ENCODE data around the gene BSDC1. TPM values are rescaled to one million over a fixed set of nuclear protein-coding genes. Genes with fewer than 3 reads are reported as not detected.

BSDC1 gene
- total and polyA plus RNA-seq, 10 of the 15 experiments (the other 5 are each of a cell fraction or from before 2014, with no cell fraction given): 3.0 to 39.7 (median 22.8) TPM

DNA sequence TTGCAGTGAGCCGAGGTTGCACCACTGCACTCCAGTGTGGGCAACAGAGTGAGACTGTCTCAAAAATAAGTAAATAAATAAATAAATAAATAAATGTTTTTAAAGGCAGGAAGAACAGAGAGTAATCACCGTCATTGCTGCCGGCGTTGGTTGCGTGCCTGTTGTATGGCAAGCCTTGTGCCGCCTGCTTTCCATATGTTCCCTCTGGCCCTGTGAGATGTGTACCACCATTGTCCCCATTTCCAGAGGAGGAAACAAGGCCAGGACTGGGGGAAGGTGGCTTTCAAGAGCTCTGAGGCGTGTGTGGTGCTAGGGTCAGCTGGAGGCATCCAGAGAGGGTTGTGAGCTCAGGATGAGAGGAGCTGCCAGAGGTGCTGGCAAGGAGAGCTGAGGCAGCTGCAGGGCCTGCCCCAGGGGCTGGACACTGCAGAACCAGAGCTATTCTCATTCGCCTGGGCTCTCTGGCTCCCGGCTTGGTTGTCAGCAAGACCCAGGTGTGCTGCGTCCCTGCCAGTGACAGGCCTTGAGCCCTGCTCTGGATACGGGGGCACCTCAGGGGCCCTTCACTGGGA lies 53.0 kb downstream of the BSDC1 start:
- in situ Hi-C loops (cut with MboI): no loop called here
- DNase-seq (ENCODE audit: low read depth, low spot score) (no peak), ATAC-seq (no peak), FAIRE-seq (no peak)
- BruUV-seq (replicated peaks): no TSS peak
- WGBS (ENCODE audit: insufficient coverage, insufficient replicate concordance, low lambda C conversion rate, missing lambda C conversion rate): 97% methylated on average over 11 of the region's 11 CpGs
- ChIA-PET SMC1A (ENCODE audit: uncharacterized antibody, unreplicated experiment) (no interaction called here), CTCF (interaction anchor here (0.9 to 1.5 kb wide), 3 partner anchors 9 to 179 kb away, joined by 3 read pairs; no protein-coding TSS in a partner anchor), POLR2A (interaction anchor here (1.2 to 1.5 kb wide), 2 partner anchors 13 to 83 kb away, joined by 3 read pairs; no protein-coding TSS in a partner anchor), RAD21 (ENCODE audit: unreplicated experiment) (interaction anchor here (1.3 kb wide), 1 partner anchor 12 kb away, joined by 3 read pairs; no protein-coding TSS in a partner anchor)
- Histone ChIP-seq H2AFZ (ENCODE audit: control insufficient read depth, low read depth, low read length) (no peak overlapping the region), H3K9me3 (replicated peaks; ENCODE audit: control insufficient read depth, insufficient read depth, low read length) (no peaks in the 10 kb centered on the region), H3K4me1 (ENCODE audit: control insufficient read depth, insufficient read depth, low read length) (peaks cover 55% of the 10 kb centered on the region), H3K36me3 (ENCODE audit: control insufficient read depth in 2 of 2, insufficient read depth in 2 of 2, low read length in 1 of 2) (no peaks in the 10 kb centered on the region), H3K9ac (ENCODE audit: control insufficient read depth, insufficient read depth, low read length) (peak overlapping the region; percentile 26; the same call in 1 of the 2 replicates), H3K27me3 (replicated peaks in 1 of 2; ENCODE audit: control insufficient read depth in 2 of 2, insufficient read depth in 2 of 2, low read length in 1 of 2) (no peaks in the 10 kb centered on the region), H3K4me3 (no peak overlapping the region; the same call in 1 of the 2 replicates), H3K4me2 (ENCODE audit: control insufficient read depth, insufficient read depth) (peak overlapping the region; percentile 21; the same call in 1 of the 2 replicates), H4K20me1 (ENCODE audit: control insufficient read depth, insufficient read depth) (no peaks in the 10 kb centered on the region), H3K79me2 (ENCODE audit: control insufficient read depth, insufficient read depth, low read length) (no peaks in the 10 kb centered on the region; the same call in 1 of the 2 replicates), H3K27ac (ENCODE audit: control insufficient read depth, insufficient read depth) (no peak overlapping the region)
- intact Hi-C loops (cut with micrococcal nuclease; ENCODE audit: unreplicated experiment): no loop called here
- TF ChIP-seq MLLT1 (IDR thresholded peaks at IDR 0.05): no peak
- TF ChIP-seq EGR1 (IDR thresholded peaks at IDR 0.05; ENCODE audit: borderline replicate concordance in 1 of 2, low read depth in 2 of 2, low read length in 2 of 2): no peak
- no peak for TF ChIP-seq YBX1 (IDR thresholded peaks at IDR 0.05)
- TF ChIP-seq YY1 (IDR thresholded peaks at IDR 0.05; ENCODE audit: low read depth, low read length): no peak
- TF ChIP-seq IKZF2 (IDR thresholded peaks at IDR 0.05): no peak
- TF ChIP-seq SMARCA5 (IDR thresholded peaks at IDR 0.05): no peak
- no peak for TF ChIP-seq ZBTB4 (CRISPR knock-in tag; IDR thresholded peaks at IDR 0.05)
- TF ChIP-seq ZSCAN29 (IDR thresholded peaks at IDR 0.05): no peak
- TF ChIP-seq TARDBP (IDR thresholded peaks at IDR 0.05; ENCODE audit: borderline replicate concordance): no peak
- TF ChIP-seq RELA (IDR thresholded peaks at IDR 0.05; ENCODE audit: borderline replicate concordance, partially characterized antibody): no peak
- TF ChIP-seq SMAD5 (IDR thresholded peaks at IDR 0.05; ENCODE audit: low read depth): no peak
- TF ChIP-seq STAT1 (conservative IDR thresholded peaks at IDR 0.05): no peak
- TF ChIP-seq NKRF (conservative IDR thresholded peaks at IDR 0.05): no peak
- TF ChIP-seq MXI1 (IDR thresholded peaks at IDR 0.05; ENCODE audit: low read depth, low read length): no peak
- no peak for TF ChIP-seq NFYB (IDR thresholded peaks at IDR 0.05; ENCODE audit: insufficient read depth, low read depth, low read length)
- no peak for TF ChIP-seq PAX5 (IDR thresholded peaks at IDR 0.05; ENCODE audit: borderline replicate concordance, low read depth, low read length)
- no peak for TF ChIP-seq HCFC1 (IDR thresholded peaks at IDR 0.05; ENCODE audit: low read length)
- TF ChIP-seq, protein P1, sequence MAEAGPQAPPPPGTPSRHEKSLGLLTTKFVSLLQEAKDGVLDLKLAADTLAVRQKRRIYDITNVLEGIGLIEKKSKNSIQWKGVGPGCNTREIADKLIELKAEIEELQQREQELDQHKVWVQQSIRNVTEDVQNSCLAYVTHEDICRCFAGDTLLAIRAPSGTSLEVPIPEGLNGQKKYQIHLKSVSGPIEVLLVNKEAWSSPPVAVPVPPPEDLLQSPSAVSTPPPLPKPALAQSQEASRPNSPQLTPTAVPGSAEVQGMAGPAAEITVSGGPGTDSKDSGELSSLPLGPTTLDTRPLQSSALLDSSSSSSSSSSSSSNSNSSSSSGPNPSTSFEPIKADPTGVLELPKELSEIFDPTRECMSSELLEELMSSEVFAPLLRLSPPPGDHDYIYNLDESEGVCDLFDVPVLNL (IDR thresholded peaks at IDR 0.05; ENCODE audit: low read depth, low read length): no peak

Measured in GM12878 (cell line).